GM21825 (cell line): ENCODE results near the gene EIF3A.
"Not testable (repeated sequence)": the region's sequence is repeated elsewhere in the genome, so short reads cannot be mapped to it uniquely, and the experiment has no call there.

Experiments
- ATAC-seq: cut with Tn5 transposase; IDR thresholded peaks from one replicate; pipeline ENCODE4 v1.9.1; 2021; ENCODE audit warnings: mild to moderate bottlenecking, moderate library complexity; ENCODE audit not compliant: unreplicated experiment

Gene EIF3A

DNA sequence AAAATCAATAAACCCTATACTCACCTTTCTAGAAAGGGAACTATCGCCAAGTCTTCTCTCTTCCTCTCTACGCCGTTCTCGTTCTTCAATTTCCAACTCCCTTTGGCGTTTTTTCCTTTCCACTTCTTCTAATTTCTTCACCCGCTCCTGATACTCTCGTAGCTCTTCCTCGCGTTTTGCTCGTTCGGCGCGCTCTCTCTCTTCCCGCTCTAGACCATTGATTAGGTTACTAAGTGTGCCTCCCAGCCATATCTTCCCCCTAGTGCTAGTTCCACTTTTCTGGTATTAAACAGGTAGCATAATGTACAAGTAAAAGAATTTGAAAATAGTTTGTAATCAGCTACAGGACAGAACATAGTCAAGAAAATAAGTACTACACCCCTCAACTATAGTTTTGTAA lies 30.8 kb downstream of the EIF3A start:
- no peak for ATAC-seq

GRCh38 chr10:119049361-119049760 lies 31.3 kb downstream of the EIF3A start:
- ATAC-seq = no peak

GRCh38 chr10:119045561-119045960 lies 35.1 kb downstream of the EIF3A start:
- no peak for ATAC-seq

GRCh38 chr10:119042169-119042568 lies 38.4 kb downstream of the EIF3A start:
- ATAC-seq = no peak

GRCh38 chr10:119041326-119041725 lies 39.3 kb downstream of the EIF3A start:
- ATAC-seq = no peak

- no peak for ATAC-seq
These were observed 41.5 kb downstream of the EIF3A start for GRCh38 chr10:119039161-119039560.

- no peak for ATAC-seq
These were observed 49.0 kb downstream of the EIF3A start for GRCh38 chr10:119031496-119032059.

DNA sequence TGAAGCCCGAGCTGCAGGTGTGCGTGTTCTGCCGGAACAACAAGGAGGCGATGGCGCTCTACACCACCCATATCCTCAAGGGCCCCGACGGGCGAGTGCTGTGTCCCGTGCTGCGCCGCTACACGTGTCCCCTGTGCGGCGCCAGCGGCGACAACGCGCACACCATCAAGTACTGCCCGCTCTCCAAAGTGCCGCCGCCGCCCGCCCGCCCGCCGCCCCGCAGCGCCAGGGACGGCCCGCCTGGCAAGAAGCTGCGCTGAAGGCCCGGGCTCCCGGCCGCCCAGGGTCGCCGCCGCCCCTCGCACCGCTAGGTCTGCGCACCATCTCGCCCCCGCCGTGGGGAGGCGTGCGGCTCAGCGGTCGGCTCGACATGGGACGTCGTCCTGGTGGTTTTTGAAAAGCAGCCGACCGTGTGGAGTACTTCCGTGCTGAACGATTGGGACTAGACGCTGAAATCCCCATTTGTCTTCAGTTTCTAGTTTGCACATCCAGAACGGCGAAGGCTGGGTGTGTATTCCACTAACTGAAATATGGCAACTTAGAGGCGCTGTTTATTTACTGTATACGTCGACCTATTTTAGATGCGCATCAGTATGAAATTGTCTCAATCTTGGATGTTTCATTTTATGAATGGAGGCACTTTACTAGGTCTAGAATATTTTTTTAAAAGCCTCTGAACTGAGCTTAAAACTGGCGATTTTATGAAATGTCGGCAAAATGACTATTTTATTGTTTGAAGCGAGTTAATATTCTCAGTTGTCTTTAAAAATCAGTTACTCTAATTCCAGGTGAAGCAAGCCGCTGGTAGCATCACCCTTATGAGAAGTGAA lies 50.0 kb downstream of the EIF3A start:
- ATAC-seq = peak; percentile 48

GRCh38 chr10:119029613-119030420 lies 50.8 kb downstream of the EIF3A start, which contains the start of gene NANOS1:
Gene NANOS1, plus strand, starts transcription at chr10:119029714. Its CDS starts 88 bp downstream, at chr10:119029802.
- ATAC-seq = peak; percentile 25

DNA sequence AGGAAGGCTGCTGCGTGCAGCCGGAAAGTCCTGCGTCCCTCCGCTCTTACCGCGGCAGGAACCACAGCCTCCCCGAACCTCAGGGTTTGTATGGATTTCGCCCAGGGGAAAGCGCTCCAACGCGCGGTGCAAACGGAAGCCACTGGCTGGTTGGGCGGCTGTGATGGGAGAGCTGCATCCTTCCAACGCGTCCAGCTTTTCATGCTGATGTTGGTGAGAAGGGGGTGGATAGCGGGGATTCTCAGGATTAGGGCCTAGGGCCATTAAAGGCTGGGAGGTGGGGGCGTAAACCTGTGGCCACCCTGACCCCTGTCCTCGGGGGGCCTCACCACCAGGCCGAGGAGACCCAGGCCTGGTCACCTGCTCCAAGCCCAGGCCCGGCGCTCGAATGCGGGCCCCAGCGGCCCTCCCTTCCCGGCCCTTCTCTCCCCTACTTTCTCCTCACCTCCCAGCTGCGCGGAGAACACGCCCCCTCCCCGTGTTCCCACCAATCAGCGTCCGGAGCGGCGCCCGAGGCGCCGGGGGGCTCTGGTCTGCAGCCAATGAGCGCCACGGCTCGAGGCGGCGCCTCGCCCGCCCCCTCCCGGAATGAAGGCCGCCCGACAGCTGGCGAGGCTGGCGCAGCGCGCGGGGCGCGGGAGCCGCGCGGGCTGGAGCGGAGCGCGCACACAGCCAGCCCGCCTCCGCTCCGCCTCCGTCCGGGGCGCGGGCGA lies 51.6 kb downstream of the EIF3A start:
- peak; percentile 53 for ATAC-seq

DNA sequence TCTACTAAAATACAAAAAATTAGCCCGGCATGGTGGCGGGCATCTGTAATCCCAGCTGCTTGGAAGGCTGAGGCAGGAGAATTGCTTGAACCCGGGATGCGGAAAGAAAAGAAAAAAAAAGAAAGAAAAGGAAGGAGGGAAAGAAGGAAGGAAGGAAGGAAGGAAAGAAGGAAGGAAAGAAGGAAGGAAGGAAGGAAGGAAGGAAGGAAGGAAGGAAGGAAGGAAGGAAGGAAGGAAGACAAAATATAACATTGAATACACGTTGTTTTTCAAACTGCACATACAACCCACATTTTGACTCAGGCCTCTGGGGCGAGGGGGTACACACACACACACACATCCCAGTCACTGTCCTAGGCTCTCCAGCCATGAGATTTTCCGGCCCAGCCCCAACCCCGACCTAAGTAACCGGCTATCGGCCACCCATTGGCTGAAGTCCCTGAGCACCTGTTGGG lies 52.1 kb downstream of the EIF3A start:
- not testable (repeated sequence) for ATAC-seq

DNA sequence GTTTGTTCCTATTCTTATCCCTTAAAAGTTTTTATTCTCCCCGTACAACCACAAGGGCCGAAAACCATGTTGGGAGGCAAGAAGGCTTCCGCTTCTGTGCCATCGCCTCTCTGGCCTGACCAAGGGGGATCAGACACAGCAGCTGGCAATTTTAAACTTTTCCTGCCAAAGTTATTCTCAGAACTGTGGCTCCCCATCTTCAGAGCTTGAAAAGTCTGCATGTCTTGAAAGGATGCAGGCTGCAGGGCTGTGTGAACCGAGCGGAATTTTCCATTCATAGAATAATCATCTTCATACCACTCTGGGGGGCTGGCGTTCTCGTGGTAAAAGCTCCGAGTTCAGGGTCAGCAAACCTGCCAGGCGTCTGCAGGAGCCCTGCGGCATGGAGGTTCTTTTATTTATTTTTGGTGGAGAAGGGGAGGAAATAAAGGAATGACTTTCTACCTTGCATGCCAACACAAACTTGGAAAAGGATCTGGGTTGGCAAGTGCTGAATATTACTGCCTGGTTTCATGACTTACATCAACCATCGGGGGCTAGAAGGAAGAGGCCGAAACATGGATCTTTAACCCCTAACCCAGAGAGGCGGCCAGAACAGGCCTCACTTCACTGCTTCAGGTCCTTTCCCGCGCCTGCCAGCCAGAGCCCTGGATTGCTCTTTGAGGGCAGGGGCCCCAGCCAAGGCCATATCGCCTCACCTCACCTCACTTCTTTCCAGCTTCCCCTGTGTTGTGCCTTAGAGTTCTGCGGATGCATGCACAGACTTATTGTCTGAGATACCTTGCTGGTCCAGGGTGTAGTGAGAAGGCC lies 54.1 kb downstream of the EIF3A start:
- ATAC-seq = no peak

DNA sequence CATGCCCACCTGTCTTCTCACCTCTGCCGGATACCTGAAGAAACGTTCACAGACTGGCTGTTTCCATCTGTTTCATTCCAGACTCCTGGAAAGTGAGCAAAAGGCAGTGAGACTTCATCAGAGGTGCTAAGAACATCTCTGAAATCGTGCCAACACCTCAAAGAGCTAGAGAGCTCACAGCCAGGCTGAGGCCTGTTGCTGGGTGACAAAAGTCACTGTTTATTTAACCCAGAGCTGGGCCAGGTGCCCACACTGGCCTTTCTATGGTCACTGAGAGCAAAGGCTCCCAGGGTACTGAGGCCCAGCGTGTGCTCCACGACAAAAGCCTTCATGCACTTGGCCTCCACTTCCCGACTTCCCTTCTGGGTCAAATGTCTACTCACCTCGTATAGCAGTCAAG lies 54.8 kb downstream of the EIF3A start:
- ATAC-seq = no peak

- no peak for ATAC-seq
These were observed 55.3 kb downstream of the EIF3A start for GRCh38 chr10:119025336-119025735.

DNA sequence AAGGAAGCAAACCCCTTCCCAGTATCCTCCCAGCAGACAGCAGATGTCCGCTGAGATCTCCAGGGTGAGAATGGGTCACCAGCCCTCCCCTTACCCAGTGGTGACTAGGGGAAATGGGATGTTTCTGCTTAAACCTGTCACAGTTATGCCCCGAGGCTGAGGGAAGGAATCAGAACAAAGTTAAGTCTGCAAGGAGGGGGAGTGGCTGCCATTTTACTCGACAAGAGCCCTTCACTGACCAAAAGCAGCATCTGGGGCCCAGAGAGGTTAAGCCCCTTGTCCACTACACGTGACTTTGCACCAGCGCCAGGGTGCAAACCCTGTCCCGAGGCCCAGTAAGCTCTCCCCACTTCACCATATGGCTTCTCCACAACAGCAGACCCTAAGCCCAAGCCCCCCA lies 55.7 kb downstream of the EIF3A start:
- no peak for ATAC-seq

DNA sequence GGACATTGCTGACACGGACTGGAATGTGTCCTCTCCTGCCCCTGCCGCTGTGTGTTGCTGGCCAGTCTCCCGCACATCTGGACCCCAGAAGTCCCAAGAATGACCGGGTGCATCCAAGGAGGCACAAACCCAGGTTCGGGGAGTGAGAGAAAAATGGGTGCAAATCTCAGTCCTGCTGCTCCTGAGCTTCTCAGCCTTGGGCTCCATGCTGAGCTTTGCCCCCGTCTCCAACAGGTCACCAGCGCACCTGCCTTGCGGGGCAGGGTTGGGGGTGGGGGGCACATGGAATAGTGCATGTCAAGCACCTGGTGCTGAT lies 57.1 kb downstream of the EIF3A start:
- ATAC-seq = no peak

DNA sequence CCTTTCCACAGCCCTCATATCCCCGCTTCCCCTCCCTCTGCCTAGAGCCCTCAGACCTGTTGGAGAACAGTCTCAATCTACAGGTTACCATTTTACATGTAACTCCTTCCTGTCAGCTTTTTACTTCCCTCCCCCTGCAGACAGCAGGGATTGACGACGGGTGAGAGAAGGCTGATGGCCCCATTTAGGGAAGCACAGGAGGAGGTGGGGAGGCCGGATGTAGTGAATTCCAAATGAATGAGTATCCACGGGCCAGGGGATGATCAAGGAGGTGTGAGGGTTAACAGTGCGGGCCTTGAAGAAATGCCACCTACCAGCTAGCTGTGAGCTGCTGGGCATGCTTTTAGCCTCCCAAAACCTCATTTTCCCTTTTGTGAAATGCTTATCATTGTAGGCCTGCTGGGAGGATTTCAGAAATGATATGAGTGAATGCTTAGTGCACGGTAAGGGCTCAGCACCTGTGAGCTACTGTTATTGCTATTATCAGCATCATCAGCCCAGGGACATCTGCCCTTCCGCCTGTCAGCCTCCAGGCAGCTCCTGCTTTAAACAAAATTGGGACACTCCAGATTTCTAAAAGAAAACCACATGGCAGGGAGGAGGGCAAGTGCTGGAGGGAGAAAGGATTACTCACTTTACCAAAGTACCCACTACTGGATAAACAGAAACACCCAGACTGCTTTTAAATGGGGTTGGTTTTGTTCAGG lies 57.6 kb downstream of the EIF3A start:
- ATAC-seq = no peak

DNA sequence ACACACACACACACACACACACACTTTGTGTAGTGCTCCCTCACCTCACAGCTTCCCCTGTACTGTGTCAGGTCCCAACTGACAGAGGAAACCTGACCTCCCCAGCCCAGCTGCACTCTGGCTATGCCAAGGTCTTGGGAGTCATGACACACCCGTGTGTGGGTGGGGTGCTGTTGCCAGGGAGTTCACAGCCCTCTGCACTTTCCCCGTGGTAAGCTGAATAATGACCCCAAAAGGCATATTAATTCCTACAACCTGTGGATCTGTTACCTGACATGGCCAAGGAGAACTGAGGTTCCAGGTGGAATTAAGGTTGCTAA lies 60.0 kb downstream of the EIF3A start:
- no peak for ATAC-seq

GRCh38 chr10:119007211-119007574 lies 73.4 kb downstream of the EIF3A start:
- ATAC-seq = no peak
